ENCODE data around the gene UQCRC2. TPM values are rescaled to one million over a fixed set of nuclear protein-coding genes. Genes with fewer than 3 reads are reported as not detected.

UQCRC2 gene
- total and polyA plus RNA-seq, 3 donors from 2014 or later: 103 to 136 (median 114) TPM

DNA sequence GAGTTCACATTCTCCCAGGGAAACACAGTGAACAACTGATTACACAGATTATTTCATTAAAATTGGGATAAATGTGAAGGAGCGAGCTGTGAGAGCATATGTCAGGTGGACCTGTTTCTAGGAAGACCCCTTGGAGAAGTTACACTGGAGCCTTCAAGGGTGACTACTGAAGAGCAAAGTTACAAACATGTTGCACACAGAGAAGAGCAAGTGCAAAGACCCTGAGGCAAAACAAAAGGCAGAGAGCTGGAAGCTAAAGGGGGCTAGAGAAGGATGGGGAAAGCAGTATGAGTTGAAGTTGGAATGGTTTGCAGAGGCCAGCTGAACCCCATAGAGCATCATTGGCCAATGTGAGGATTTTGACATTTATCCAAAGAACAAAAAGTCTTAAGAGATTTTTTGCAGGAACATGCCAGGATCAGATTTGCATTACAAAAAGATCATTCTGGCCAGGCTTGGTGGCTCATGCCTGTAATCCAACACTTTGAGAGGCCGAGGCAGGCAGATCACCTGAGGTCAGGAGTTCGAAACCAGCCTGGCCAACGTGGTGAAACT is 33.6 kb downstream of the UQCRC2 start:
- Histone ChIP-seq H3K4me1 (peaks cover 7% of the 10 kb centered on the region), H3K27ac (no peak overlapping the region), H3K4me3 (no peak overlapping the region), H3K27me3 (no peaks in the 10 kb centered on the region), H3K36me3 (ENCODE audit: low read depth, missing control alignments) (no peaks in the 10 kb centered on the region), H3K9me3 (no peaks in the 10 kb centered on the region)
- intact Hi-C loops (cut with DNase I; ENCODE audit: low total_unique reads): no loop called here
- TF ChIP-seq, protein P1, sequence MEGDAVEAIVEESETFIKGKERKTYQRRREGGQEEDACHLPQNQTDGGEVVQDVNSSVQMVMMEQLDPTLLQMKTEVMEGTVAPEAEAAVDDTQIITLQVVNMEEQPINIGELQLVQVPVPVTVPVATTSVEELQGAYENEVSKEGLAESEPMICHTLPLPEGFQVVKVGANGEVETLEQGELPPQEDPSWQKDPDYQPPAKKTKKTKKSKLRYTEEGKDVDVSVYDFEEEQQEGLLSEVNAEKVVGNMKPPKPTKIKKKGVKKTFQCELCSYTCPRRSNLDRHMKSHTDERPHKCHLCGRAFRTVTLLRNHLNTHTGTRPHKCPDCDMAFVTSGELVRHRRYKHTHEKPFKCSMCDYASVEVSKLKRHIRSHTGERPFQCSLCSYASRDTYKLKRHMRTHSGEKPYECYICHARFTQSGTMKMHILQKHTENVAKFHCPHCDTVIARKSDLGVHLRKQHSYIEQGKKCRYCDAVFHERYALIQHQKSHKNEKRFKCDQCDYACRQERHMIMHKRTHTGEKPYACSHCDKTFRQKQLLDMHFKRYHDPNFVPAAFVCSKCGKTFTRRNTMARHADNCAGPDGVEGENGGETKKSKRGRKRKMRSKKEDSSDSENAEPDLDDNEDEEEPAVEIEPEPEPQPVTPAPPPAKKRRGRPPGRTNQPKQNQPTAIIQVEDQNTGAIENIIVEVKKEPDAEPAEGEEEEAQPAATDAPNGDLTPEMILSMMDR (IDR thresholded peaks at IDR 0.05): no peak
- no peak for TF ChIP-seq POLR2A (IDR thresholded peaks at IDR 0.05)
- WGBS, 2 donors: 72 to 75% methylated on average over 4 of the region's 4 CpGs
- DNase-seq: no peak

DNA sequence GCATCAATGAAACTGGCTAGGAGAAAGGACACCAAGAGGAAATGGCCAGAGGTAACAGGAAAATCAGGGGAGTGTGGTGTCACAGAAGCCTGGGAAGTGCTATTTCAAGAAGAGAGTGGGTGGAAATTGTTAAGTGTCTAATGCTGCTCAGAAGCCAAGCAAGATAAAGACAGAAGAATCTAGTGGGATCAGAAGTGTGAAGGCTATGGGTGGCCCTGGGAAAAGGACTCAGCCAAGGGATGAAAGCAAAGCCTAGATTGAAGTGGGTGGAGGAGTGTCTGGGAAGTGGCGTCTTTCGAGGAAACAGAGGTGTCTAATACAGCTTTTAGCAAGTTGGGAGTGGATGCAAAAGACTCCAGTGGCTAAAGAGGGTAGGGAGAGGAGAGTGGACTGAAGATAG is 34.3 kb downstream of the UQCRC2 start:
- WGBS, 2 donors: 47 to 64% methylated on average over 2 of the region's 2 CpGs
- intact Hi-C loops (cut with DNase I; ENCODE audit: low total_unique reads): no loop called here
- H3K27ac ChIP-seq: no peak overlapping the region

DNA sequence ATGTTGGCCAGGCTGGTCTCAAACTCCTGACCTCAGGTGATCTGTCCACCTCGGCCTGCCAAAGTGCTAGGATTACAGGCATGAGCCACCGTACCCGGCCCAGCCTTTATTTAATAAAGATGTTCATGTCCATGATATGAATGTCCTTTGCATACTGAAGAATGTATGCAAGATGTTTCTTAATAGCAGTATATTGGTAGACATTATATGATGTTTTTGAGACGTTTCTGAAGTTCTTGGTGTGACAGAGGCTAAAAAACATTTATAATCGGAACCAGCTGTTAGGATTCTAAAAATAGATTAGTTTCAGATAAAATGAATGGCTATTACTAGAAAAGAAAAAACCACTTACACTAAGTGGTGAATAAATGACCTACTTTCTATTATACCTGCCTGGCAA is 36.0 kb downstream of the UQCRC2 start:
- no peaks in the 10 kb centered on the region for H3K27me3 ChIP-seq
- WGBS, 2 donors: 68 to 70% methylated on average over 5 of the region's 5 CpGs
- no peaks in the 10 kb centered on the region for H3K9me3 ChIP-seq
- no peak overlapping the region for H3K27ac ChIP-seq
- H3K4me1 ChIP-seq: peaks cover 7% of the 10 kb centered on the region
- DNase-seq: no peak
- TF ChIP-seq, protein P1 (IDR thresholded peaks at IDR 0.05): no peak
- no peak for TF ChIP-seq POLR2A (IDR thresholded peaks at IDR 0.05)
- H3K4me3 ChIP-seq: no peak overlapping the region
- H3K36me3 ChIP-seq (ENCODE audit: low read depth, missing control alignments): no peaks in the 10 kb centered on the region
- intact Hi-C loops (cut with DNase I; ENCODE audit: low total_unique reads): no loop called here

More for the DNA sequence above, 34.3 kb downstream of the UQCRC2 start:
- no peak for DNase-seq
- H3K4me1 ChIP-seq: peaks cover 7% of the 10 kb centered on the region
- no peaks in the 10 kb centered on the region for H3K27me3 ChIP-seq
- no peaks in the 10 kb centered on the region for H3K9me3 ChIP-seq
- no peaks in the 10 kb centered on the region for H3K36me3 ChIP-seq (ENCODE audit: low read depth, missing control alignments)
- no peak overlapping the region for H3K4me3 ChIP-seq
- TF ChIP-seq, protein P1 (IDR thresholded peaks at IDR 0.05): no peak
- TF ChIP-seq POLR2A (IDR thresholded peaks at IDR 0.05): no peak

DNA sequence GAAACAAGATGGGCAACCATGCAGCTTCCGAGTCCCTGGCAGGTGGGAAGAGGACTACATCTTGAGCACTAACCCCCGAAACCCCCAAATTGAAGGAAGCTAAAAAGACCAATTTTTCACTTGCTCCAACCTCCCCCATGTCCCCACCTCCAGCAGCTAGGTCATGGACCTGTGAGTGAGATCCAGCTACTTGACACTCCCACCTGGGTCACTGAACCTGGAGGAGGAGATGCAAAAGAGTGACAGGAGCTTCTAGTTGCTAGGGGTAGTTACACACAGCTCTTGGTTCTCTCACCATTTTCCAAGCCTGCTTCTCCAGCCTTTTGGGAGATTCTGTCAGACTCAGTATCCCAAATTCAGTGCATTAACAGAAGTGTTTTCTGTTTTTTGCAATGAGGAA is 36.6 kb downstream of the UQCRC2 start:
- WGBS, 2 donors: 85 to 88% methylated on average over 2 of the region's 2 CpGs
- Histone ChIP-seq H3K27me3 (no peaks in the 10 kb centered on the region), H3K9me3 (no peaks in the 10 kb centered on the region), H3K36me3 (ENCODE audit: low read depth, missing control alignments) (no peaks in the 10 kb centered on the region), H3K4me1 (peaks cover 7% of the 10 kb centered on the region), H3K4me3 (no peak overlapping the region), H3K27ac (no peak overlapping the region)
- no peak for DNase-seq
- intact Hi-C loops (cut with DNase I; ENCODE audit: low total_unique reads): loop anchor here (10.0 kb wide), 1 partner anchor 85 kb away; no protein-coding TSS in a partner anchor
- TF ChIP-seq POLR2A (IDR thresholded peaks at IDR 0.05): no peak
- TF ChIP-seq, protein P1 (IDR thresholded peaks at IDR 0.05): no peak

DNA sequence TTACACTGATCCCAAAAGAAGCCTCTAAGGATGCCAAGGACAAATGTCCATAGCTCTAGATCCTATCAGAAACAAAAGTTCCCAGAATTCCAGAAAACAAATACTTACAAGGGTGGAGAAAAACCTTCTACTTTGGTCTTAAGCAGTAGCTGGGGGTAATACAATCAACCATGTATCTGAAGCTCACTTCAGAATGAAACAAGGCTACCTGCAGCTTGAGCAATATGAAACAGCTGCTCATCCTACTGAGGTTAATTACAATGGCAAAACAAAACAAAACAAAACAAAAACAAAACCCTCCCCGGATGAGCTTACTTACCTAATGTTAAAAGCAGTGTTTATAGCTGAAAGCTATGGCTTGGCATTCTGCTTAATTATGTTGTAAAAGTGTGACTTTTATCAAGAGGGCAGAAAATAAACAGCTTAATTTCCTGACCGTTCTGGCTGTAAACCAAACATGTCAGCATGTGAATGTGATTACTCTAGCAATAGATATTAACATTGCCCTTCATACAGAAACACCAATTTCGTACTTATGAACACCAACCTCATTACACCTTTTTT is 37.3 kb downstream of the UQCRC2 start:
- Histone ChIP-seq H3K9me3 (no peaks in the 10 kb centered on the region), H3K27ac (no peak overlapping the region), H3K4me3 (no peak overlapping the region), H3K27me3 (no peaks in the 10 kb centered on the region), H3K36me3 (ENCODE audit: low read depth, missing control alignments) (no peaks in the 10 kb centered on the region), H3K4me1 (peaks cover 7% of the 10 kb centered on the region)
- DNase-seq: no peak
- TF ChIP-seq, protein P1 (IDR thresholded peaks at IDR 0.05): no peak
- no peak for TF ChIP-seq POLR2A (IDR thresholded peaks at IDR 0.05)
- intact Hi-C loops (cut with DNase I; ENCODE audit: low total_unique reads): loop anchor here (10.0 kb wide), 1 partner anchor 84 kb away; no protein-coding TSS in a partner anchor
- 44 to 51% methylated on average over 3 of the region's 3 CpGs for WGBS, 2 donors

All from testis (tissue), 3 donors.